ENCODE measurements around the gene SLC43A3.

The SLC43A3 gene

DNA sequence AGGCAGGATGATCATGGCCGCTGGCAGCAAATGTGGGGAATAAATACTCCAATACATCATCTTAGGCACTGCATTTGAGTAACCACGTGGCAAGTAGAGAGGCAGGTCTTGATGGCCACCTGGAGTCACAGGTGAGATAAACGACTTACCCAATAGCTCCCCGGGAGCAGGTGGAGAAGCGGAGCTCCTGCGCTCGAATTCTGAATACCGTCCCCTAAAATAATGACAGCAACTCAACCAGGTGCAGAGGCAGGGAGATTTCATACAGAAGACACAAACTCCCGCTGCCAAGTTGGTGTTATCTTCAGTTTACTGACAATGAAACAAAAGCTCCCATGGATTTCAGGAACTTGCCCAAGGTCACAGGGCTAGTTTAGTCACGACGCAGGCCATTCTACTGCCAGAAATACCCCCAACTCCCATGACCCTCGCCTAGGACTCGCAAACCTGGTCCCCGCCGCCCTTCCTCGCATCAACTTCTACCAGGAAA lies 437 bp downstream of the SLC43A3 start:
- DNase-seq = peak; percentile 18

DNA sequence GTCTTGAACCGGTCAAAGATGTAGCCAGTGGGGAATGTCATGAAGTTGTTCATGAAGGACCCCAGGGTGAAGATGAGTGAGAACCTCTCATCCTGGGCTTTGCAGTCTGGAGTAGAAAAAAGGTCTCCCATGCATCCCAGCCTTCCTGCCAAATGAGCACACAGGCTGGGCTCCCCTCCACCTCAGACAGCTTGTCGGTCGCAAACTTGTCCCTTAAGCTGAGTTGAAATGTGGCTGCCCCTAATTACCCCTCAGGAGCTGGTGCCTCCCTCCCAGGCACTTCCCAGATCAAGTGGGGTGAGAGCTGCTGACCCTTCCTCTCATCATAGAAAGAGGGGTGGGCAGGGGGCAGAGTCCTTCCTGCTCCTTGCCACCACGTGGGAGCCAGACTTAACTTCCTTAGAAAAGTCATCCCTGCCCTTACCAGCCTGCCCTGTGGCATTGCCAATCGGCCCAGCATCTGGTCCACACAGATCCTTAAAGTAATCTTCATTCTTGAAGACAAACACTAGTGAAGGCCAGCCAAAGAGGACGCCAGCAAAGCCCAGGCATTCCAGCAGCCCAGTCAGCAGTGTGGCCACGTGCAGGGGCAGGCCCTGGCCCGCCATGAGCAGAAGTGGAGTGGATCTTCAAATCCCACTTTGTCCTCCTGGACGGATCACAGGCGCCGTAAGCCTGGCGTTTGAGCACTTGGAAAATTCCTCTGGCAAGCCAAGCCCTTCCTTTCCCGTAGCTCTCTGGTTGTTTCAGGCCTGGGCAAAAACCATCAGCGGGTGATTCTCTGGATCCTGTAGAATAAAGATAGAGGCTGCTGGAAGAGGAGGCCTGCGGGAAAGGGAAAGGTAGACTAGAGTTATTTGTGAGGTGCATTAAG lies 1.1 kb downstream of the SLC43A3 start:
- DNase-seq = peak; percentile 16

DNA sequence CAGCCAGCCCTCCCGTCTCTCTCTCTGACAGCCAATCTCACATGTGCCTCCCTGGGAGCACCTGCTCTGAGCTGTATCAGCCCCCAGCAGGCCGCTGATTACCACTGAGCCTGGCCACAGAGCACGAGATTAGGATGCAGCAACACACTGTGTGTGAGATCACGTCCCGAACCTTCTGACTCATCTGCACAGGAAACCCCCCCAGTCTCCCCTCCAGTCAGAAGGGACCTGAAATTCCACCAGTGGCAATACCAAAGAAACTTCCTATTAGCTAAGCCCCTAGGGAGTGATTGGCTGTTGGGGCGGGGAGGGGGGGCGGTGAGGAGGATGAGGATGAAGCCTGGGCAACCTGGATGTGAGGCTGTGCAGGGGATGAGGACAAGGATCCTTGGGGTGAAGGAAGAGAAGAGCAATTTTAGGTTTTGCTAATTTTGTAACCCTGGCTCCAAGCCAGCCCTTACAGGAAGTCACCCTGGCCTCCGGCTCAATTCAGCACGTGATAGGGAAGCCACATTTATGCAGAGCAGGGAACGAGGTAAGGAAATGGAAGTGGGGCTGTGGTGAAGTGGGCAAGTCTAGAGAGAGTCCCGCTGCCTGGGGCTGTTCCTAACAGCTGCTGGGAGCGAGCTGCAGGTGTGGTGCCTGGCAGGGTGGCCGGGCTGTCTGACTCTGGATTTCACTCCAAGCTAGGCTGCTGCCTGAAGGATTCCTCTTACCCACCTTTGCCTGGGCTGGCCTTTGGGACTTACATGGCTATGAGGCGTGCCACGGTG lies 1.9 kb downstream of the SLC43A3 start:
- DNase-seq = peak; percentile 86

DNA sequence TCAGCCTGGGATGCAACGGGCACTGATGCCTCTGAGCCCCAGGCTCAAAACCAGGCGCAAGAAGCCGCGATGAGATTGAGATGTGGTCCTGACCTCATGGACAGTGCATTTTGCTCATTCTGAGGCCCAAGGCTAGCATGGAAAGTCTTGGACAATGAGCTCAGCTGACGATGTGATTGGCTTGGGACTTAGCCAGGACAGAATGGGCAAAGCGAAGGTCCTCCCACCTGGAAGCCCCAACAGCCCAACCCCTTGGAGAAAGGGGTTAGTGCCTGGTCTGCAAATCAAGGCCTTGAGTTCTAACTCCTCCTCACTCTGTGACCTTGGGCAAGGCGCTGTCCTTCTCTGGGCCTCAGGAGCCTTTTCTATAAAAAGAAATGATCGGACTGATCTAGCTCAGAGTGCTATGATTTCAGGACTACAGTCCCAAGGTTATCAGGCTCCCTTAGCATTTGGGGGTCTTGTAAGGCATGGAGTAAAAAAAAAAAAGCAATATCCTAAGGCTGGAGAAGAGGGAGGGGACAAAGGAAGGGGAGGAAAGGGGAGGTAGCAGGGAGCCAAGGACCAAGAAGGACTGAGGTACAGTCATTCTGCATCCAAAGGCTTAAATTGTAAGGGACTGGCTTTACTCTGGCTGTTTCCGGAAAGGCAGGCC lies 2.7 kb downstream of the SLC43A3 start:
- no peak for DNase-seq

DNA sequence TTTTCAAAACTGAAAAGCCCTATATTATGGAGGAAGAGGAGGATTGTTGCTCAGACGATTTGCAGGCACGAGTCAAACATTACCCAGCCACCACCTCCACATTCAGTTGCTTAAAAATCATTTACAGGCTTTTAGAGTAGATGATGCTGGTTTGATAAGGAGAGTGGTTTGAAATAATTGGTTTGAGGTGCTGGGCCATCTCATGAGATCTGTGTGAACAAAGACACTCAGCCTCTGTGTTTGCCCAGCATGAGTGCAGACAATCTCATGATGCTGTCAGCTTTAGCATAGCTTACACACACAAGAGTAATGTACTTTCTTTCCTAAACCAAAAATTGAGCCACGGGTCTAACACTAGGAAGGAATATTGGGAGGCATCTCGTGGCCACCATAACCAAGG lies 4.3 kb downstream of the SLC43A3 start:
- DNase-seq = no peak

DNA sequence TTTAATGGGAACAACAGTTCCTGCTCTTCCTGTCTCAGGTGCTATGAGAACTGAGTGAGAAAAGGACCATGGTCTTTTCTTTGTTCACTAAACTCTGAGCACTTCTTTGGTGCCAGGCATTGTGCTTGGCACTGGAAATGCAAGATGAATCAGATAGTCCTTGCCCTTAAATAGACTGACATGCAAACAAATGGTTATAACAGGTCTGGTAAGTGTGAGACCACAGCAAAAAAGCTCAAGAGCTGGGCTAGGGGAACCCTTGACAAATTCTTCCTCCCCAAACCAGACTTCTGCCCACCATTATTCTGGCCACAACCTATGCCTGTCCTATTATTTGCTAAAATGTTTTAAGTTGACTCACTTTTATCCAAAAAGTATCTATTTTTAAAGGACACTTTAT lies 5.1 kb downstream of the SLC43A3 start:
- DNase-seq = no peak

DNA sequence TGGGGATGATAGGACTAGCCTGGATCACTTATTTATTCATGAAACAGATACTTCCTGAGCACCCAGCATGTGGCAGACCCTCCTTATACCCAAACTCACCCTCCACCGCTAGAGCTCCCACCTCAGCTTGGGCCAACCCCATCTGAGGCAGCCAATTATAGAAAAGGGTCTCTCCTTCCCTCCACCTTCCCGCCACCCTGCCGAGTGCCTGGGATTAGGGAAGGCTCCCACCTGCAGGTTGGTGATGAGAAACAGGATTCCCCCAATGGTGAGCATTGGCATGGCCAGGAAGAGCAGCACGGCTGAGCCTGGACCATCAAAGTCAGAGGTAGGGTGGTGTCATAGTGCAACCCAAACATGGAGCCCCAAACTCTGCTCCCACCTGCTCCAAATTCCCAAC lies 5.9 kb downstream of the SLC43A3 start:
- DNase-seq = no peak

DNA sequence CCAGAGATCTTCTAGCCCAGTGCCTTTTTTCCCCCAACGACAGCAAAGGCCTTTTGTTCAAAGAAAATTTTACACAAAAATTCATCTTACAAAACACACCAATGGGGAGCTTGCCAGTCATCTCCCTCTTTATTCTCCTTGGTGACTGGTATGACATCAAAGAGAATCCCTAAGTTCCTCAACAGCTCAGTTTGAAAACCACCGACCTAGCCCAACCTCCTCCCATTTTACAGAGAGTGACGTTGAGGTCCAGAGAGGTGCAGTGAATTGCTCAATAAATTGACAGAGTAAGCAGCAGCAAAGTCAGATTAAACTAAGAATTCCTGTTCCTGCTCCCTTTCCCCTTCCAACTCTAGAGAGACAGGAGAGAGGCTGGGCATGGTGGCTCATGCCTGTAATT lies 7.8 kb downstream of the SLC43A3 start:
- DNase-seq = no peak

DNA sequence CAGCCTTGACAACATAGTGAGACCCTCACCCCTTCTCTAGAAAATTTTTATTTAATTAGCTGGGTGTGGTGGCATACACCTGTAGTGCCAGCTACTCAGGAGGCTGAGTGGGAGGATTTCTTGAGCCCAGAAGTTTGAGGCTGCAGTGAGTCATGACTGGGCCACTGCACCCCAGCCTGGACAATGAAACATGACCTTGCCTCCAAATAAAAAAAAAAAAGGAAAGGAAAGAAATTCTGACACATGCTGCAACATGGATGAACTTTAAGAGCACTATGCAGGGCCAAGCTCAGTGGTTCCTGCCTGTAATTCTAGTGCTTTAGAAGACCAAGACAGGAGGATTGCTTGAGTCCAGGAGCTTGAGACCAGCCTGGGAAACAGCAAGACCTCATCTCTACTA lies 8.8 kb downstream of the SLC43A3 start:
- no peak for DNase-seq

DNA sequence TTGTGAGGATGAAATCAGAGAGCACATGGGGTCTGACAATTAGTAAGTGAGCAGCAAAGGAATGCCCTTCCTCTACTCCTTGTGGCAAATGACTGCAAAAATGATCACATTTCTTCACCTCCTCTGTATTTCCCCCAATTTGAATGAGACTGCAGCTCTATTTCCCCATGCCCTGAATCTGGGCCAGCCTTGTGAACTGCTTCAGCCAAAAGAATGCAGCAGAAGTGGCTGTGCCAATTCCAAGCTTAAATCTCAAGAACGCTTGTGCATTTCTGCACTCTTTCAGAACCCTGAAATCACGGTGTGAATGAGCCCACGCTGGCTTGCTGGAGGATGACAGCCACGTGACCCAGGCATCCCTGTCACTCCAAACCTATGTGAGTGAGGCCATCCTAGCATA lies 9.9 kb downstream of the SLC43A3 start:
- DNase-seq = no peak

DNA sequence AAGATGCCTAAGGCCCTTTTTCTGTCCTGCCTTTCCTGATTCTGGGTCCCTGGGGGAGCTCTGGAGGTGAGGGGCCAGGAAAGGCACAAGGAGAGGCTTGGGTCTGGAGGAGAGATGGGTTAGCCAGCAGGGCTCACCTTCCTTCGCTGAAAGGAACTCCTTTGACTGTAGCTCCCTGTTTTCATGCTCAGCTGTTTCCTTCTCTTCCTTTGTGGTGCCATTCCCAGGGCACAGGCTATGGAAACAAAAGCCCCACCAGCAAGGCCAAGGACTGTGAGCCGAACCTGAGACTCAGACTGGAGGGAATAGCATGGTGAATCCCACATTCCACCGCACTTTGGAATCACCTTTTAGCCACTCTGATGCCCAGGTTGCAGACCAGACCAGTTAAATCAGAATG lies 10.5 kb downstream of the SLC43A3 start:
- no peak for DNase-seq

DNA sequence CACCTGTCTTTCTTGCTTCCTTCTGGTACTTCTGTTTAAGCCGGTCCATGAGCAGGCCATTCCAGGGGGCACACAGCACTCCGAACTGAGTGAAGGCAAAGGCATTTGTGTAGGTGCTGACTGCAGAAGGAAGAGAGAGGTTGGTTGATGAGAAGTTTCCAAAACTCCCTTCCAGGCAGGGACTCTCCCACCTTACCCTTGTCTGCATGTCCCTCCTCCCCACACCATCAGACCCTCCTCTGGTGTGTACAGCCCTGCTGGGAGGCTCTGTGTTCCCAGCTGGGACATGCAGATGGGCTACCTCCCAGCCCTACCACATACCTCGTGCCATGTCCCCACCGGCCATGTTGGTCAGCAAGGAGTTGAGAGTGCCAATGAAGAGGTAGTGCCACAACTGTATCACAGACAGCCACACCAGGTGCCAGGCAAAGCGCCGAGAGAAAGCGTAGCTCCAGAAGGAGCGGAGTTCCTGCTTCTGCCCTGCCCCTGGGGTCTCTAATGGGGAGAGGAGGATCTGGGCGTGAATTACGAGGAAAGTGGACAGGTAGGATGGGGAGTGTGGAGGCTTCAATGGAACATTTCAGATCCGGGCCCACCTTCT lies 12.2 kb downstream of the SLC43A3 start:
- DNase-seq = no peak

DNA sequence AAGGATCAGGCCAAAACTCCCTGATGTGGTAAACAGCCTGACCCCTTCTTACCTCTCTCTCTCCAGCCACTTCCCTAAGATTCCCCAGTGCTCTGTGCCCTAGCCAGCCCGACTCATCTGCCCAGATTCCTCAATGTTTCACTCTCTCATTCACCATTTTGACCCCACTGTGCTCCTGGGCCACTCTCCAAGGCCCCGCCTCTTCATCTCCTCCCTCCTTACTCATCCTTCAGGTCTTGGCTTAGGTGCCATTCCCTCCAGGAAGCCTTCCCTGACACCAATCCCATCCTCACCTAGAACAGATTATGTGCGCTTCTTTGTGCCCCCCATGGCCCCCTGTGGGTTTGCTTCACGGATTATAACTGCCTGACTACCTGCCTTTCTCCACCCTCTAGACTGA lies 13.2 kb downstream of the SLC43A3 start:
- DNase-seq = no peak

DNA sequence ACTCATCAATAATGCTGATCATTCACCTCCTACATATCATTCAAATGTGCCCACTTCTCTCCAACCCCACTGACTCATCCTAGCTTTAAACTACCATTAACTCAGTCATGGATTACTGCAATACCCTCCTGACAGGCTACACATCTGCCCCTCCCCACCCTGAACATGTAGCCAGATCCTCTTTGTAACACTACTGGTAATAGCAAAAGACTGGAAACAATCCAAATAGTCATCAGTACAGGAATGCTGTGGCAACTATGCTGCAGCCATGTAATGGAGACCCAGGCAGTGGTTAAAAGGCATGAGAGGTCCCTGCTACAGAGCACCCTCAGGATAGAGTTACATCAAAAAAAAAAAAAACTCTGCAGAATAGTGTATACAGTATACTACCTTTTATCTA lies 16.6 kb downstream of the SLC43A3 start:
- no peak for DNase-seq

DNA sequence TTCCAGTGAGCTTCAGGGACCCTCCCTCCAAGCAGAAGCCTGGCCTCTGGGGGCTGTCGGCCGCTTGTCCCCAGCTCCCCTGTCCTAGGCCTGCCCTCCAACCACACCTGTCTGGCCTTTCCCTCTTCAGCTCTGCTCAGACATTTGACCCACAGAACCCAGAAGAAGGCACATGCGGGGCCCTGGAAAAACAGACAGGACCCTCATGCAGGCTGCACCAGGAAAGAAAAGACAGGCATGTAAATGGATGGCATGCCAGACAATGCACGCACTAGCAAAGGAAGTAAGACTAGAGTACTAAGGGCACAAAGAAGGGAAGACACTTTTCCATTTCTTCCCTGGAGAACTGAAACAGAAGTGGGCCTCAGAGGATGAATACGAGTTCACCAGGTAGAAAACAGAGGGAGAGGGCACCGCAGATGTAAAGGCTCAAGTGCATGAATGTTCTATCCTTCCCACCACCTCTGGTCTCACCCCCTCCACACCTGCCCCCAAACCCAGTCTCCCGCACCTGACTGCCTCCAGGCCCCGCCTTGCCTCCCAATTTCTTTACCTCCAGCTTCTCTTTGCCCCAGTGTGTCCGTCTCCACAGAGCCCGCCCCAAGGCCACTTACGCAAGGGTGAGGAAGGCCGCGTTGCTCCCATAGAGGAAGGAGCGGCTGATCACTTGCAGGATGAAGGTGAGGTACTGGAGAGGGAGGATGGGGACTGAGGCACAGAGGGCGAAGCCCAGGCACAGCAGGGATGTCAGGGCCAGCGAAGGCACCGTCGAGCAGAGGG lies 17.4 kb downstream of the SLC43A3 start:
- DNase-seq = no peak

DNA sequence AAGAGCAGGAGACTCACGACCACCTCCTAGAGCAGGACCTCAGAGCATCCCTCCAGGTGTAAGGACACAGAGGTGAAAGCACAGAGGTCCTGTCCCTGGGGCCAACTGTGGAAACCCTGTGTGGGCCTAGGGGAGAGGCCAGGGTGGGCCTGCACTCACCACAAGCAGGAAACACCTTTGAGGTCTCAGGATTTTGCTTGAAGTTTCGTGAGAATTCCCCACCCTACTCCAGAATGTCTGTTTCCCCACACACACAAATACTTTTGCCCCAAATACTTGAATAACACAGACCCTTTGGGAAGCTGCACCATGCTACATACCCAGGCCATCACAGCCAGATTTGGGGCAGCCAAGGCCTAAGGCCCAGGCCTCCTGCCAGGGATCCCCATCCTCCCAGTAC lies 18.1 kb downstream of the SLC43A3 start:
- no peak for DNase-seq

DNA sequence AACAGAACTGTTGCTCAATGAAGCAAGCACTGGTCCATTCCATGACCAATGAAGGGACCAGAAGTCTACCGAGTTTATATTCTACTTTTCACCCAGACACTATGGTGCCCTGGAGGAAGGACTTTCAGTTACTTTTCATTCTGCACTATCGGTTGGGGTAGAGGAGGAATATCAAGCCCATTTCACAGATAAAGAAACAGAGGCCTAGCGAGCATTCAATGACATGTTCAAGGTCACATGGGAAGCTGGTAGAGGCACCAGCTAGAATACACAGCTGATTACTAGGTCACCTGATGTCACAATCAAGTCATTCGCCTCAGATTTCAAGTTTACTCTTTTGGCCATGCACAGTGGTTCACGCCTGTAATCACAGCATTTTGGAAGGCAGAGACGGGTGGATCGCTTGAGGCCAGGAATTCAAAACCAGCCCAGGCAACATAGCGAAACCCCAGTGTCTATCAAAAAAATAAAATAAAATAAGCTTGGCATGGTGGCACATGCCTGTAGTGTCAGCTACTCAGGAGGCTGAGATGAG lies 18.9 kb downstream of the SLC43A3 start:
- DNase-seq = no peak

DNA sequence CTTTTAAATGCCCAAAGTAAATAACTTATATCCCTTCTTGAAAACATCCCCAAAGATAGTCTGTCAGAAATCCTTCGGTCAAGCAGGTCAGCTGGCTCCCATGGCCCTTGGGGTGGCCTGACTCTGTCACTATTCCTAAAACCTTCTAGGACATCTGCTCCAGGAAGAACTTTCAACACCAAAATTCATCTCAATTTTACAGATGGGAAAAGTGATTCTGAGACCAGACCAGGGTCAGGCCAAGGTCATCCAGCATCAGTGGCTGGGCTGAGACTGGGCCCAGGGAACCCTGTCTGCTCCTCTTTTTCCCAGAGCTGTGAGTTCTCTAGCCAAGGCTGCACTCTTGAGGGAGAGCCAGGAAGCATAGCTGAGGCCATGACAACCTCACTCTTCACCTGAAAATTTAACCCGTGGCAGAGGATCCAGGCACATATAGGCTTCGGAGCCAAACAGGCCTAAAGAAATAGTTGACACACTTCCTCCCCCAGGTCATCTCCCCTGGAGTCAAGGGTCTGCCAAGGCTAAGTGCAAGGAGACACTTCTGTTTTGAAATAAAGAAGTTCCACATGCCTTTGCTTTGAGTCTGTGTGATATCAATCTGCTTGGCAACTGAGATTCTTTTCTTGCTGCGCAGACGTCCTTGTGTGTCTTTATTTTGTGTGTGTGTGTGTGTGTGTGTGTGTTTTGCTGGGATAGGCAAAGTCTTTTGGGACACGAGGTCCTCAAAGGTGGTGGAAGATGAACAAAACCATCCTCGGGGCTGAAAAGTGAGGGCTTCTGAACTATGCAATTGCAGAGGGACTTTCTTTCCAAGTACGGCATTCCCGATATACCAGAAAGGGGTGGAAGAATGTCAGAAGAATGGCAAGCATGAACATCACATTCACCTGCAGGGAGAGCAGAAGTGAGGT lies 19.7 kb downstream of the SLC43A3 start:
- DNase-seq = no peak

DNA sequence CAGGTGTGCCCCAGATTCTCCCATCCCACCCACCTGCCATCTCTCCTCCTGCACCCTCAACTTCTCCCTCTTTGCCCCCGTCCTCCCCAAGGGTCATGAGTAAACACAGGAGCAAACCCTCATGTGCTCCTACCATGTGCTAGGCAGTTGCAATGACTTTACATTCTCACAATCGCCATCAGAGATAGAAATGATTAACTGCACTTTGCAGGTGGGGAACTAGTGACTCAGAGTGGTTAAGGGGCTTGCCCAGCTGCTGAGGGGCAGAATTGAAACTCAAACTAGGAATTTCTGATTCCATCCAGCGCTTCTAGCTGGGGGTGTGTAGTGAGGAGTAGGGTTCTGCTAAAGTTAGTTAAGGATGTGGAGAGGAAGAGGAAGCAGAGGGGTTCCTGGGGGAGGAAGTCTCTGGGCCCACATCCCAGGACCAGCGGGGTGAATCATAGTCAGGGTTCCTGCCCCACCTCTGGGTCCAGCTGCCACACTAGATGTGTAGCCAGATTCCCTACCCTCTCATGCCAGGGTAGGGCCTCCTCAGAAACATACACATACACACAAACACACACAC lies 20.5 kb downstream of the SLC43A3 start:
- peak; percentile 38 for DNase-seq

DNA sequence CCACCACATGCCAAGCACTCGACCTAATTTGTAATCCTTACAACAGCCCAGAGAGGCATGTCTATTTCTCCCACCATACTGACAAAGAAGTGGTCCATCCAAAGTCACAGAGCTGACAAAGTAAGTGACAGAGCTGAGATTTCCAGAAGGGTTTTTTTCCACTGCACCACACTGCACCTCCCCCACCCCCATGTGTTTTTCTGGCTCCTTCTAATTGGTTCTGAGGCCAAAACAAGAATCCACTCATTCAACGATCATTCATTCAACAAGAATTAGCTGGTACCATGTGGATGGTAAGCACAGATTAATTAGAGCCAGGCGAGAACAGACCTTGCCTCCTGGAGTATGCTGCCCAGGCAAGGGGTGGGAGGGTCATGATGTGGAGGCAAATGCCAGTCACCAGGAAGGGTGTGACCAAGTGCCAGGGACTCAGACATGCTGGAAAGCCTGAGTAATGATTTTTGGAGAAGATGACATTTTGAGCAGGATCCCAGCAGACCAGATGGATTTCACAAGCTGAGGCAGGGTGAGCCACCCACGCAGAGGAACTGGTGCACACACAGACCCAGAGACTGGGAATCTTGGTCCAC lies 21.6 kb downstream of the SLC43A3 start:
- DNase-seq = no peak
